ENCODE data around the gene PIEZO1.

The PIEZO1 gene

GRCh38 chr16:88732172-88732960 is 52.7 kb downstream of the PIEZO1 start:
- no peak for DNase-seq

- peak; percentile 24 to 65 (median 40) for DNase-seq
Measured at GRCh38 chr16:88731699-88732098, 53.3 kb downstream of the PIEZO1 start.

- DNase-seq = no peak
Measured at GRCh38 chr16:88730632-88731607, 54.1 kb downstream of the PIEZO1 start.

GRCh38 chr16:88727871-88728270 is 57.1 kb downstream of the PIEZO1 start:
- no peak for DNase-seq

- no peak for DNase-seq
Measured at GRCh38 chr16:88726981-88727380, 58.0 kb downstream of the PIEZO1 start.

GRCh38 chr16:88726408-88726749 is 58.6 kb downstream of the PIEZO1 start:
- DNase-seq = no peak

DNA sequence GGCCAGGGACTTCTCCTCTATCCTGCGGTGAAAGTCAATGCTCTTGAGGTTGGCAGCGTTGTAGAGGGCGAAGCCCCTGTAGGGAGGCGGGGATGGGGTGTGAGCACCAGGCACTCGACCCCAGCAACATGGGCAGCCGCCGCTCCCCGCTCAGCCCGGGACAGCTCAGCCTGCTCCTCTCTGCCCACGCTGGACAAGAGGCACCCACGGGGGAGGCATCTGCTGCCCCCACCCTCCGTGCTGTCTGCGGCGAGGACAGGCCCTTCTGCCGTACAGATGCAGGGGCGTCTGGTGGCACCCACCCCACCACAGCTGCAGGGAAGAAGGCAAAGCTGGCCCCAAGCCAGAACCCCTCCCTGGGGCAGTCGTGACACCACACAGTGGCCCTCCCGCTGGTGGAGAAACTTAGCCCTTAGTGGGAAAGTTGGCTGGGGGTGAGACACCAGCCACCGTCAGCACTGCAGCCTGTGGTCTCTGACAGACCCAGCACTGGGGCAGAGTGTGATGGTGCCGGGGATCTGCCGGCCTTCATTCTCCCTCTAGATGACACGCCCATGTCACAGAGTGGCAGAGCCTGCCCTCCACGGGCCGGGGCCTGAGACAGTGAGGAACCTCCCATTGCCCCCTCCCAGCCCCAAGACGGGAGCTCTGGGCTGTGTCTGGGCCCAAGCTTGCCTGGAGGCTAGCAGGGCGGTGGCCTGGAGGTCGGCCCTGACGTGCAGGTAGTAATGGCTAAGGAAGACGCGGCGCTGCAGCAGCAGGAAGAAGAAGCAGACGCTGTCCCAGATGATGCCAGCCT is 59.2 kb downstream of the PIEZO1 start:
- no peak for DNase-seq

DNA sequence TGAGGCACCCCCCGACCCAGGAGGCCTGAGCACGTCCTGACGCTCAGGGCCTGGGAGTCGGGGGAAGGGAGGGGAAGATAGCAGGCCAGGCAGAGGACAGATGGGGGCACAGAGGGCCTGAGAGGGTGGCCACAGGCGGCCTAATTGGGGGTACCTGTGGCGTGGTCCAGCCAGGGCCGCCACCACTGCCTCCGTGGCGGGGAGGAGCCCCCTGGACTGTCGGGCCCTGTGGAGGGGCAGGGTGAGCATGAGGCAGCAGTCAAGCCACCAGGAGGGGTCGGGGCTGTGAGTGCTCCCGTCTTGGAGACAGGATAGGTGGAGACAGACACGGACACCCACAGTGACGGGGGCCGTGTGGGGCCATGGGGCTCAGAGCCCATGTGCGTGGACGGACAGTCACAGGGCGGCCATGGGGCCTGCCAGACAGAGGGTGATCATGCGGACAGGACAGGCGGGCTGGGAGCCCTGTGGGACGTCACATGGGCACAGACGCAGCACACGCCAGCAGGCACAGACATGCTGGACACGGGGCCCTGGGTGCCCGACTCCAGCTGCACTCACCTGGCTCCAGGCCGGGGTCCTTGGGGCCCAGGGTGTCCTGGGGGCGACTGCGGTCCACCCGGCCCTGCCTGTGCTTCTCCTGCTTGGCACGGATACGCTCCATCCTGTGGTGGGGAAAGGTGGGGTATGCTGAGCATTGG is 60.0 kb downstream of the PIEZO1 start:
- no peak for DNase-seq

DNA sequence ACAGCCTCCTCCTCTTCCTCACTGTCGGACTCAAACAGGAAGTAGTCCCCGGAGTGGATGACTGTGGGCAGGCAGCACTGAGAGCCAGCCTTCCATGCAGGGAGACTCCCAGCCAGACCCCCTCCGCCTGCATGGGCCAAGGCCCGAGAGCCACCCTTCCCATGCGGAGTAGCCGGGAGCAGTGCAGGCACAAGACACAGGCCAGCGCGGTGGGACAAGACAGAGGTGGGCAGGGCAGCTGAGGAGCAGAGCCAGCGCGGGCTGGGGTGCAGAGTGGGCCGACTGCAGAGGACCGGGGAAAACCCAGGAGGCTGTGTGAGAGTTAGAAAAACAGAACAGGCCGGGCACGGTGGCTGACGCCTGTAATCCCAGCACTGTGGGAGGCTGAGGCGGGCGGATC is 61.1 kb downstream of the PIEZO1 start:
- no peak for DNase-seq

- DNase-seq = no peak
Measured at GRCh38 chr16:88723507-88723887, 61.5 kb downstream of the PIEZO1 start.

GRCh38 chr16:88722784-88723506 is 62.1 kb downstream of the PIEZO1 start:
- DNase-seq = no peak

- no peak for DNase-seq
Measured at GRCh38 chr16:88721815-88722755, 62.9 kb downstream of the PIEZO1 start.

DNA sequence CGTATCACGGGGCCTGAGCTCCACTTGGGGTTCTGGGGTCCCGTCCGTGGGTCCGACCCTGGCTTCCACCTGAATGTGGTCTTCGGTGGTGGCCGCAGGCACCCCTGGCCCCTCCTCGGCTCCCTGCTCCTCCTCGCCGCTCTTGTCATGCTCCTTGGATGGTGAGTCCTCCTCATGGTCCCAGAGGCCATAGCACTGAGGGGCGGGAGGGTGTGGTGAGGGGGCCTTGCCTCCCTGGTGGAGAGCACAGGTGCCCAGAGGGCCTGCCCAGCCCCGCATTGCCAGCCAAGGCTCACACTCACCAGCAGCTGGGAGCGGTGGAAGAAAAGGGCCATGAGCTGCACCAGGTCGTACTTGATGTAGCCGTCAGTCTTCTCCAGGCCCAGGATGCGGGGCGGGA is 63.8 kb downstream of the PIEZO1 start:
- DNase-seq = no peak

DNA sequence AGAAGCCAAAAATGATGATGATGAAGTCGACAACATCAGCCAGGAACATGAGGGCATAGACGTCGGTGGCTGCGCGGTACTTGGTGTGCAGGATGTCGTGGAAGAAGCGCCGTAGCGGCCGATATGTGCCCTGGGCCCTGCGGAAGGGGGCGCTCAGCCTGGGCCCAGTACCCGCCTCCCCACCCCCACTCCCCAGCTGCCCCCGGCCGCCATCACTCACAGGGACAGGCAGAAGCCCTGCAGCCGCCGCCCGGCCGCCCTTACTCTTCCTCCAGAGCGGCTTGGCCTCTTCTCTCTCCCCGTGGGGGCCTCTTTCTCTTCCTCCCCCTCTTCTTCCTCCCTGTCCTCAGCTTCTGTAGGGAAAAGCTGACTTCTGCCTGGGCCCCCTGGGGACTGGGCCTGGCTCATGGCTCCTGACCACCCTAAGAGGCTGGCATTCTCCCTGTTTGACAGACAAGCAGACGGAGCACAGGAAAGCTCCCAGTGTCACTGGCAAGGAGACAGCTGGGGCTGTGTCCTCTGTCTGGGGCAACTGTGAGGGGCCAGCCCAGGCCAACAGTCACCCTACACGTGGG is 64.5 kb downstream of the PIEZO1 start:
- DNase-seq = no peak

- no peak for DNase-seq
Measured at GRCh38 chr16:88719933-88720296, 65.1 kb downstream of the PIEZO1 start.

GRCh38 chr16:88719267-88719932 is 65.6 kb downstream of the PIEZO1 start:
- no peak for DNase-seq

- no peak for DNase-seq
Measured at GRCh38 chr16:88718178-88718577, 66.8 kb downstream of the PIEZO1 start.

GRCh38 chr16:88716601-88717001 is 68.4 kb downstream of the PIEZO1 start:
- no peak for DNase-seq

- DNase-seq = no peak
Measured at GRCh38 chr16:88716201-88716600, 68.8 kb downstream of the PIEZO1 start.

All from activated naive CD4-positive, alpha-beta T cell (primary cell).